Karpas-422 (cell line): ENCODE measurements around the gene RAD51B. TPM values are rescaled to one million over a fixed set of nuclear protein-coding genes. Genes with fewer than 3 reads are reported as not detected.

ENCODE experiments used
- DNase-seq: peaks from one replicate; pipeline ENCODE4 v3.0.0-alpha.2; 2015
- H2AFZ ChIP-seq: fragments of 200-600 bp; sonication (generic); 2 replicates; pipeline ENCODE4 v1.6.1; 2014; ENCODE audit warnings: antibody characterized with exemption, low read length, mixed read lengths
- H3K27ac ChIP-seq: fragments of 200-600 bp; sonication (generic); 2 replicates; pipeline ENCODE4 v1.5.1; 2014; ENCODE audit warnings: mild to moderate bottlenecking, low read length, moderate library complexity
- H3K27me3 ChIP-seq: fragments of 200-600 bp; sonication (generic); 2 replicates; pipeline ENCODE4 v1.6.1; 2014; ENCODE audit warnings: low read length, mixed read lengths
- H3K36me3 ChIP-seq: fragments of 200-600 bp; sonication (generic); 2 replicates; pipeline ENCODE4 v1.6.1; 2014; ENCODE audit warnings: low read length, mixed read lengths; ENCODE audit not compliant: insufficient read depth
- H3K4me1 ChIP-seq: fragments of 200-600 bp; sonication (generic); 2 replicates; pipeline ENCODE4 v1.6.1; 2014; ENCODE audit warnings: mild to moderate bottlenecking, low read length, mixed read lengths
- H3K4me2 ChIP-seq: fragments of 200-600 bp; sonication (generic); 2 replicates; pipeline ENCODE4 v1.6.1; 2014; ENCODE audit warnings: low read length, low read depth, mild to moderate bottlenecking; ENCODE audit not compliant: poor library complexity, severe bottlenecking
- H3K4me3 ChIP-seq: fragments of 200-600 bp; sonication (generic); 2 replicates; pipeline ENCODE4 v1.5.1; 2014; ENCODE audit warnings: mild to moderate bottlenecking, antibody characterized with exemption, low read length, mixed read lengths
- H3K79me2 ChIP-seq: fragments of 200-600 bp; sonication (generic); 2 replicates; pipeline ENCODE4 v1.6.1; 2014; ENCODE audit warnings: mild to moderate bottlenecking, low read length, mixed read lengths
- H3K9ac ChIP-seq: fragments of 200-600 bp; sonication (generic); 2 replicates; pipeline ENCODE4 v1.6.0; 2014; ENCODE audit warnings: low read length
- H3K9me2 ChIP-seq: fragments of 200-600 bp; sonication (generic), shearing (Covaris generic); replicated peaks from 2 replicates; pipeline ENCODE4 v1.6.0; 2014; ENCODE audit warnings: mild to moderate bottlenecking, low read length, moderate library complexity; ENCODE audit not compliant: insufficient read depth
- H3K9me3 ChIP-seq: fragments of 300-700, 200-600 bp; sonication (generic); 2 replicates; pipeline ENCODE4 v1.6.1; 2014; ENCODE audit warnings: low read length, mixed read lengths
- H4K20me1 ChIP-seq: fragments of 200-600 bp; sonication (generic); 2 replicates; pipeline ENCODE4 v1.6.1; 2014; ENCODE audit warnings: mild to moderate bottlenecking, antibody characterized with exemption, low read length, low read depth; ENCODE audit not compliant: insufficient read depth
- total RNA-seq: library from RNA; depleted of rRNA; stranded (reverse); fragments of >200 nt; shearing (Covaris generic); gene quantifications from 2 replicates; pipeline ENCODE4 v1.2.3, GENCODE V29; 2014; ENCODE audit warnings: low replicate concordance

The RAD51B gene
- total RNA-seq, 1 experiment from 2014 or later: 107 TPM

DNA sequence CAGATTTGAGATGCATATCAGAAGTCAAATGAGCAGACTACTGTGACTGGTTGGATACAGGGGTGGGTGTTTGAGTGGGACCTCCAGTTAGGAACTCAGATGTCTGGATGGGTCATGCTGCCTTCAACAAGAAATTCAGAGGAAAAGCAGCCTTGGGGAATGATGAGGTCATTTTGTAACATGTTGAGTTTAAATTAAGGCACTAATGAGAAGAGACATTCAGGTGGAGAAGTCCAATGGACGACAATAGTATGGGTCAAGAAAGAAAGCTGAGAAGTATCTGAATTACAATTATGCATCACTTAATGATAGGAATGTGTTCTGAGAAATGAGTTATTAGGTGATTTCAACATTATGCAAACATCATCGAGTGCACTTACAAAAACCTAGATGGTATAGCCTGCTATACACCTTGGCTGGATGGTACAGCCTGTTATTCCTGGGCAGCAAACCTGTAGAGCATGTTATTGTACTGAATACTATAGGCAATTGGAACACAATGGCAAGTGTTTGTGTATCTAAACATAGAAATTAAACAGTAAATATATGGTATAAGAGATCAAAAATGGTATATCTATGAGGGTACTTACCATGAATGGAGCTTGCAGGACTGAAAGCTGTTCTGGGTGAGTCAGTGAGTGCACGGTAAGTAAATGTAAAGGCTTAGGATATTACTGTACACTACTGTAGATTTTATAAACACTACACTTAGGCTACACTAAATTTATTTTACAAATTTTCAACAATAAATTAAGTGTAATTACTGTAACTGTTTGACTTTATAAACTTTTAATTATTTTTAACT is 414.7 kb downstream of the RAD51B start:
- Histone ChIP-seq H3K4me3 (no peak overlapping the region), H2AFZ (no peak overlapping the region), H3K4me2 (no peak overlapping the region), H3K9ac (no peak overlapping the region), H3K79me2 (no peaks in the 10 kb centered on the region), H3K9me2 (no peaks in the 10 kb centered on the region), H3K4me1 (no peaks in the 10 kb centered on the region), H3K27me3 (no peaks in the 10 kb centered on the region), H4K20me1 (peaks cover 13% of the 10 kb centered on the region; the same call in 1 of the 2 replicates), H3K9me3 (no peaks in the 10 kb centered on the region), H3K27ac (no peak overlapping the region), H3K36me3 (no peaks in the 10 kb centered on the region)
- DNase-seq: no peak

DNA sequence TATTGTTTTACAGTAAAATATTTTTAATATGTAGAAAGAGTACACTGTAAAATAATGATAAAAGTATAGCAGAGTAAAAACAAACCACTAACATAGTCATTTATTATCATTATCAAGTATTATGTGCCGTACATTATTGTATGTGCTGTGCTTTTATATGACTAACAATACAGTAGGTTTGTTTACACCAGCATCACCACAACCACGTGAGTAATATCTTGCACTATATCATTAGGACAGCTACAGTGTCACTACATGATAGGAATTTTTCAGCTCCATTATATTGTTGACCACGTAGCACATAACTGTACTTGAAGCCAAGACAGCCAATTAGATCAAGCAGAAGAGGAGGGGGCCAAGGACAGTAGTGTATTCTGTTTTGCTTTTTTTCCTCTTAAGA is 415.4 kb downstream of the RAD51B start:
- Histone ChIP-seq H3K4me2 (no peak overlapping the region), H3K9me3 (no peaks in the 10 kb centered on the region), H3K4me3 (no peak overlapping the region), H4K20me1 (peaks cover 15% of the 10 kb centered on the region; the same call in 1 of the 2 replicates), H3K36me3 (no peaks in the 10 kb centered on the region), H3K79me2 (no peaks in the 10 kb centered on the region), H3K4me1 (no peaks in the 10 kb centered on the region), H3K9me2 (no peaks in the 10 kb centered on the region), H3K9ac (no peak overlapping the region), H3K27me3 (no peaks in the 10 kb centered on the region), H3K27ac (no peak overlapping the region), H2AFZ (no peak overlapping the region)
- DNase-seq: no peak

DNA sequence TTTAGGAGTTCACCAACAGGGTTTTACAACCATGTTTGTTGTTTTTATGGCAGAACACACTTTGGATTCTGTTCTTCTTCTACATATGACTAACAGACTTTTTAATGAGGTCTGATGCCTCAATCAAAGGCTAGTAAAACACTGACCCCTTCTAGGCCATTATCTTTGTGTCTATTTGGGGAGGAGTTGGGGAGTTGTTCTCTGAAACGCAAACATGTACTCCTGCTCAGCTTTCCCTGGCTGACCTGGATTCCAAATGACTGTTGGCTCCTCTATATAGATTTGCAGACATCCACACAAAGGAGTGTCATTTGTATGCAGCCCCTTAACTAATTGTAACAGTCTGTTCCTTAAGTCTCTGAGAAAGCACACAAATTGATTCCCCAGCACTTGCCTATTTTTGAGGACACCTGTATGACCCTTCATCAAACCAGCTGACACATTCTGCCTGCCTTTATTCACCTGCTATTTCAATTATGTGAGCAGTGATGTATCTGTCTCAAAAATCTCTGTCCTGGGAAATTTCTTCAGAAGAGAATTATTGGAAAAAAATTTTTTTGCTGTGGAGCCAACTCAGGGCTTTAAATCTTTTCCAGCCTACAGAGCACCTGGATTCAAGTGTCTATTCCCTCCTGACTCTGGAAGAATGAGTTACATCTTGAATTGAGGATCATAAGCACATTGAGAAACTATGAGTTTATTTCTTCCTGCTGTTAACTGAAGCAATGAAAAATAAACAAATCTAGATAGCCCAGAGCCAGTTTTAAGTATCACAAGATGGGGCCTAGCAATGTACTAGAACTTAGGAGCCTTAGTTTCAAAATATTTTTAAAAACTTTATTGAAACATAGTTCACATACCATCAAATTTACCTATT is 417.2 kb downstream of the RAD51B start:
- no peaks in the 10 kb centered on the region for H3K36me3 ChIP-seq
- no peaks in the 10 kb centered on the region for H3K27me3 ChIP-seq
- no peaks in the 10 kb centered on the region for H3K4me1 ChIP-seq
- no peak overlapping the region for H3K4me2 ChIP-seq
- H3K4me3 ChIP-seq: no peak overlapping the region
- H4K20me1 ChIP-seq: peaks cover 10% of the 10 kb centered on the region; the same call in 1 of the 2 replicates
- no peaks in the 10 kb centered on the region for H3K9me3 ChIP-seq
- H3K27ac ChIP-seq: no peak overlapping the region
- H3K9me2 ChIP-seq: no peaks in the 10 kb centered on the region
- H3K9ac ChIP-seq: no peak overlapping the region
- H2AFZ ChIP-seq: no peak overlapping the region
- H3K79me2 ChIP-seq: no peaks in the 10 kb centered on the region
- DNase-seq: no peak

DNA sequence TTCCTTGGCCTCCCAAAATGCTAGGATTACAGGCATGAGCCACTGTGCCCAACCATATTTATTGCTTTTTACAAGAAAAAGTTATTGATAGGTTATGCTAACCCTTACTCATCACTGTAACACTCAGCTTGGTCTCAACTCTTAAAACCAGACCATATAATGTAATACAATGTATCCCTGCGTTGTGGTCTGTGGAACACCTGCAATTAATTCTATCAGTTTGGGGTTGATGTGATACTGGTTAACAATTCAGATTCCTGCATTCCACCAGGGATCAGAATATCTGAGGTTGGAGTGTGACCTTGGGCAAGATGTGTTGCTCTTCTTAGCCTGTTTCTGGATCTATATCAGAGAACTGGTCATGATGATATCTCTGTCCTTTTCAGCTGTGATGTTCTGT is 419.0 kb downstream of the RAD51B start:
- H3K27me3 ChIP-seq: no peaks in the 10 kb centered on the region
- no peak for DNase-seq
- H4K20me1 ChIP-seq: peaks cover 8% of the 10 kb centered on the region; the same call in 1 of the 2 replicates
- no peaks in the 10 kb centered on the region for H3K79me2 ChIP-seq
- no peaks in the 10 kb centered on the region for H3K9me3 ChIP-seq
- H2AFZ ChIP-seq: no peak overlapping the region
- no peak overlapping the region for H3K4me3 ChIP-seq
- no peaks in the 10 kb centered on the region for H3K36me3 ChIP-seq
- H3K9me2 ChIP-seq: no peaks in the 10 kb centered on the region
- no peak overlapping the region for H3K4me2 ChIP-seq
- no peaks in the 10 kb centered on the region for H3K4me1 ChIP-seq
- H3K27ac ChIP-seq: no peak overlapping the region
- no peak overlapping the region for H3K9ac ChIP-seq

- no peaks in the 10 kb centered on the region for H3K9me3 ChIP-seq
- DNase-seq: no peak
- no peaks in the 10 kb centered on the region for H3K9me2 ChIP-seq
- H2AFZ ChIP-seq: no peak overlapping the region
- no peaks in the 10 kb centered on the region for H3K79me2 ChIP-seq
- H3K27ac ChIP-seq: no peak overlapping the region
- H3K4me1 ChIP-seq: no peaks in the 10 kb centered on the region
- no peaks in the 10 kb centered on the region for H3K36me3 ChIP-seq
- peaks cover 10% of the 10 kb centered on the region; the same call in 1 of the 2 replicates for H4K20me1 ChIP-seq
- H3K27me3 ChIP-seq: no peaks in the 10 kb centered on the region
- H3K4me2 ChIP-seq: no peak overlapping the region
- no peak overlapping the region for H3K4me3 ChIP-seq
- no peak overlapping the region for H3K9ac ChIP-seq
These were observed 419.4 kb downstream of the RAD51B start for GRCh38 chr14:68238976-68239375.

DNA sequence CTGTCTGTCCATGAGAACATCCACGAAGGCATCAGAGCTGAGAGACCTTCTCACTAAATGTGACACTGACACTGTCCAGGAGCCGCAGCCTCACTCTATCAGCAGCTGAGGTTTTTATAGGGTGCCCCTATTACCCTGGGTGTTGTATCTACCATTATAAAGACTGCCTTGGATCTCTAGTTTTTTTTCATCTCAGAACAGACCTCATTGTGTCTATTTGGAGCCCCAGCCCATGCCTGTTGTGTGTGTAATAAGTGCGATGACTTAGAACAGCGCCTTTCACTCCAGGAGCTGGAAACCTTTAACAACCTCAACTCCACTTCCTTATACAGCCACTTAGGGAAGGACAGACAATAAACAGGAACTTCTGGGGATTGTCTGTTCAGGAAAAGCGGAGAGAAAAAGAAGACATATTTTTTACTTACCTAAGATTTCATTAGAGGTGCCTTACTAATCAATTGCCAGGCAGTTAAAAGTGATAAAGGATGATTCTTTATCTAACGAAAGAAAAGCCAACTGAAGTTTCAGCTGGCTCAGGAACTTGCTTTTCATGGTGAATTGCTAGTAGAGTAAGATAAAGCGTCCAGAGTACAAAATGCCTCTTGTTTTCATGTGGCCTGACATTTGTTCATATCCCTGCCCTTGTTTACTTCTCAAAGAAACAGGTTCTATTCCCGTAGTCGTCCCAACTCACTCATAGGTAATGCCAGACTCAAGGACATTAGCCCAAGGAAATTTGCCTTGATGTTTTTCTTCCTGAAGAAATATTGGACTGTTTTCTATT is 420.6 kb downstream of the RAD51B start:
- Histone ChIP-seq H3K4me2 (no peak overlapping the region), H4K20me1 (peaks cover 17% of the 10 kb centered on the region; the same call in 1 of the 2 replicates), H3K79me2 (no peaks in the 10 kb centered on the region)

DNA sequence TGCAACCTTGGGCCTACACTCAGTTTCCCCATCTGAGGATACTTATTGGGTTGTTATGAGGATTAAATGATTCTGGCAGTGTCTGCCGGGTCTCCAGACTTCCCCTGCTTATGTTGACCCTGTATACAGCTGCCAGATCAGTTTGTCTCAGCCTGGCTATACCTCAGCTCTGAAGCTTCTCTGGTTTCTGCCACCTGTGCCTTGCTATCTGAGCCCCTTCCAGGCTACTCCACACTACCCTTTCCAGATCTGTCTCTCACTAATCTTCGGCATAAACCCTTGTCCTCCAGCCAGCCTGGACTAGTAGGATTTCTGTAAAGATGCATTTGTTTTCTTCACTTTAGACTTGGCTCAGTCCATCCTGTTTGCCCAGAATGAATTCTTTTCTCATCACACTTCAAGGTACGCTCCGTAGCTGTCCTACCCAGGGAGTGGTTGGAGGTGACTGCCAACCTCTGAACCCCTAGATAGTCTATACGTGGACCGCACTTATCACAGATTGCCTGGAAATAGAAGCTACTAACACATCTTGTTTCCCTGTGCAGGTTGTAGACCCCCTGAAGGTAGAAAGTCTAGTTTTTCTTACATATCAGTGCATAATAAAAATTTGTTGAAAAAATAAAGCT is 422.4 kb downstream of the RAD51B start:
- Histone ChIP-seq H3K4me1 (no peaks in the 10 kb centered on the region), H3K79me2 (no peaks in the 10 kb centered on the region), H2AFZ (no peak overlapping the region), H3K36me3 (no peaks in the 10 kb centered on the region), H3K27me3 (no peaks in the 10 kb centered on the region), H3K9me2 (no peaks in the 10 kb centered on the region), H4K20me1 (peaks cover 24% of the 10 kb centered on the region; the same call in 1 of the 2 replicates), H3K4me3 (no peak overlapping the region), H3K4me2 (no peak overlapping the region), H3K27ac (no peak overlapping the region), H3K9me3 (no peaks in the 10 kb centered on the region), H3K9ac (no peak overlapping the region)
- no peak for DNase-seq

More for the DNA sequence above, 420.6 kb downstream of the RAD51B start:
- no peaks in the 10 kb centered on the region for H3K27me3 ChIP-seq
- H3K9me3 ChIP-seq: no peaks in the 10 kb centered on the region
- no peaks in the 10 kb centered on the region for H3K9me2 ChIP-seq
- no peak overlapping the region for H2AFZ ChIP-seq
- no peak for DNase-seq
- no peak overlapping the region for H3K4me3 ChIP-seq
- H3K36me3 ChIP-seq: no peaks in the 10 kb centered on the region
- no peaks in the 10 kb centered on the region for H3K4me1 ChIP-seq
- H3K9ac ChIP-seq: no peak overlapping the region
- H3K27ac ChIP-seq: no peak overlapping the region
